HL-60/S4 treated with retinoic acid at 250 ng/mL for 4 days and 3 days (cell line): ENCODE data around the gene ACTA2.

Experiments used
- in situ Hi-C: fragments of 300-500 bp; cut with MboI; formaldehyde crosslinking; loops from 2 replicates; pipeline ENCODE4 v1.7.0; 2022; ENCODE audit warnings: low sequenced_read_pairs

The ACTA2 gene

DNA sequence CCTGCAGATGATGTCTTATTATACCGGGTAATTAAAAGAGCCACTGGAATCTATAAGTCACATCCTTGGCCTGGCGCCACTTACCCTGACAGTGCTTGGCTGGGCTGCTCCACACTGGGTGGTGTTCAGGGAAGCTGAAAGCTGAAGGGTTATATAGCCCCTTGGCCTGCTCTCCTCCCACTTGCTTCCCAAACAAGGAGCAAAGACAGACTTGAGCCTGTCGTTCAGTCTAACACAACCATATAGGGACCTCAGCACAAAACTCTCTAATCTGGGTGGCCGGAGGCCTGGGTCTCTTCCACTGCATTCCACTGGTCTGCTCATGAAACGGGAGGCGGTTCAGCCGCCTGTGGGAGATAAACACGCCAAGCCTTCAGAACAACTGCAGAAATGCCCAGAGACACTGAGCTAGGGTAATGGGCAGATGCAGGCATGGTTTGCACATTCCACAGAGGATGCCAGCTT is at the start of gene ACTA2:
ACTA2 (minus strand) TSS at position 127 of the 465 bp plus-strand sequence. CDS start 3,843 bp downstream, outside the sequence.
- in situ Hi-C loops, result no loop called here

DNA sequence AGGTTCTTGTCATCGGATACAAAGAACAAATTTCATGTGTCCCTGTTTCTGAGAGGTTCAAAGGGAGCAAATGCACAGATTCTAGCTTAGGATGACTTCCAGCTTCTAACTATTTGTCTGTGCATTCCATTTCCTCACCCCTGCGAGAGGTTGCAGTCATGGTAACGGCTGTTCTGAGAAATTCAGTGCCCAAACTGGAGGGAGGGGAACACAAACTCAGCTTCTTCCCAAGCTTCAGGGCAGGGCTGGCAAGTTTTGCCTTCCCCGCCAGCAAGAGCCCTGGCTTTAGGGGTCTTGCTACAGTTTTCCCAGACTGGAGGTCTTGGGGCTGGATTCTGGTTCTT is 49.1 kb upstream of the ACTA2 start:
- in situ Hi-C loops, result no loop called here

DNA sequence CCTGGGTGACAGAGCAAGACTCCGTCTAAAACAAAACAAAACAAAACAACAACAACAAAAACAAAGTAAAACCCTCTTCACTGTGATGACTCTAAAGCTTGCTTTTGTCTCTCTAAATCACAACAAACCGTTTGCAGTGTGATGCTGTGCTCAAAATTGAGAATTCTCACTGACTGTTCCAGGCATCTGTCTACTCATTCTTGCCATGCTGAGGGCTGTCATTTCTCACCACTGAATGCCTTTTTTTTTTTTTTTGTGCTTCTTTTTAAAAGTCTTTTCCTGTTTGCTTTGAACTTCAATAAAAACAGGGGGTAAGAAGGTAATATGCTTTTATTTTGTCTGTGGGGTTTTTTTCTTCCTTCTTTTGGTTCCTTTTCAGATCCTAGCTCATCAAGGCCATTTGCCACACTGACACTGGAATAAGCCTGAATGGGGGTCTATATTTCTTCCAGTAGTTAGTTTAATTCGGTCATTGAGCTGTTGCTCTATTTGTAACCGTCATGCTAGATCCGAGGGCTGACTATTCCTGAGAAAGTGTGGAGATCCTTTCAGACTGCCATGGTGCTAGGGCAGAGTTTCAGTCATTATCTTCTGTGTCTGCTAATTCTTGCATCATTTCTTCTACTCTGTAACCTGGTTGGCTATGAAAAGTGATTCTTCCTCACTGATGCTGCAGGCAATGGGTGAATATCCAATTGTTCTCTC is 48.6 kb upstream of the ACTA2 start:
- in situ Hi-C loops, result no loop called here

DNA sequence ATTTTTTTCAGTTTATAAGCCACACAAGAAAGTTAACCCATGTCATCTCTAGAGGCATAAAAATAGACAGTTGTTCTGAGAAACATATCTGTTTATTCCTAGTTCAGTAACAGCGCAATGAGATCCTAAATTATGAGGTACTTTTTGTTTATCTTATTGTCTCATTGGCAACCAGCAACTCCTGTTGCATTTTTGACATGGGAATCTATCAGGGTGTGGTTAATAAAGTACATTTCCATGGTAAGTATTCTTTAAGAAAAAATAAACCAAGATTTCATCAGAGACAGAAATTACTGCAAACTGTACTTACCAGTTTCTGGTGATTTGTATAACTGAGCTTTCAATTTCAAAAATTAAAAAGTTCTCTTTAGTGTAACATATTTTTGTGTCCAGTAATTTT is 47.1 kb upstream of the ACTA2 start:
- in situ Hi-C loops, result no loop called here

DNA sequence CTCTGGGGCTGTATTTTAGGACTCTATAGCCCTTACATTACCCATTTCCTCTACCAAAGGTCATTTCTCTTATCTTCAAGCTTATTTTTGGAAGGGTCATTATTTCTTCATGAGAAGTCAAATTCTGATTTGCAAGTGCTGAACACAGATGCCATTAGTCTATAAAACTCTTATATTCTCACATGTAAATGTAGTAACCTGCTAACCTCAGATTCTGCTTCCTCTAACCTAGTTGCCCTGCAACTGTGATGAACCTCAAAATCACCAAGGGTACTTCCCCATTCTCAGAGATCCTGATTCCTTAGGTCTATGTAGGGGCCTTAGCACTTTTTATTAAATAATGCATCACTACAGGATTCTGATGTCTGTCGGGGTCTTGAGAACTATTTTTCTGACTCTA is 44.4 kb upstream of the ACTA2 start:
- in situ Hi-C loops, result no loop called here

DNA sequence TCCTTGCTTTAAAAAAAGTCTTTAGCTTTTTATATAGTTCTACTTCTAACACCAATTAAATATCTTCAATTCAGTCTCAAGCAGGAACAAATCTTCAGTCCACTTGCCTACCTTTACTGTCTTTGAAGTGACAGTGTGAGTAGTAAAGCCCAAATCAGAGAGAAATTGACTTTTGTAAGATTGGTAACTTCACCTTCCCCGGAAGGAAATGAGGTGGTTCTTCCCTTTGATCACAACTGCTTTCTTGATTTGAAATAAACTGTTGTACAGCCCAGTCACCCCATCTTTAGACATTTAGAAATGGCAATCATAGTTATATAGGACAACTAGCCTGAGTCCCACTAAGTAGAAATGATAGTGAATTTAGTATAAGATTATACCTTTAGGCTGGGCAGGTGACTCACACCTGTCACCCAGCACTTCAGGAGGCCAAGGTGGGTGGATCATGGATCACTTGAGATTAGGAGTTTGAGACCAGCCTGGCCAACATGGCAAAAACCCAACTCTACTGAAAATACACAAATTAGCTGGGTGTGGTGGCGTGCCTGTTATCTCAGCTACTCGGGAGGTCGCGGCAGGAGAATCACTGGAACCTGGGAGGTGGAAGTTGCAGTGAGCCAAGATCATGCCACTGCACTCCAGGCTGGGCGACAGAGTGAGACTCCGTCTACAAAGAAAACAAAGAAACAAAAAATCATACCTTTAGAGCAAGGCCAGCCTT is 42.7 kb upstream of the ACTA2 start:
- in situ Hi-C loops, result no loop called here

DNA sequence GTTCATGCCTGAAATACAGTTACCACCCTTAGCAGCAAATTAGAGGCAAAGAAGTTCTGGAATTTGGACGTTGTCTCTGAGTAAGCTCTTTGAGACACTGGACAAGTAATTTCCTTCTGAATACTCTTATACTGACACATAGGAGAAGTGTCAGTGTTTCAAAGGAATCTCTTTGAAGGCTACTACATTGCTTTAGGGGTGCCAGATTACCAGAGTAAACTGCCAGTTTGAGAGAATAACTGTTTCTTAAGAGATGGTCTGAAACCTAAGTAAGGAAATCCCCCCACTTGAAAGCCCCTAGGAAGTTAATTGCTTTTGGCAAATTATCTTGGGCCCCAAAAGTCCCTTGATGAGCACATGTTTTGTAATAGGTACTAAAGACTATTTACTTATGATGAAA is 41.4 kb upstream of the ACTA2 start:
- in situ Hi-C loops, result no loop called here

DNA sequence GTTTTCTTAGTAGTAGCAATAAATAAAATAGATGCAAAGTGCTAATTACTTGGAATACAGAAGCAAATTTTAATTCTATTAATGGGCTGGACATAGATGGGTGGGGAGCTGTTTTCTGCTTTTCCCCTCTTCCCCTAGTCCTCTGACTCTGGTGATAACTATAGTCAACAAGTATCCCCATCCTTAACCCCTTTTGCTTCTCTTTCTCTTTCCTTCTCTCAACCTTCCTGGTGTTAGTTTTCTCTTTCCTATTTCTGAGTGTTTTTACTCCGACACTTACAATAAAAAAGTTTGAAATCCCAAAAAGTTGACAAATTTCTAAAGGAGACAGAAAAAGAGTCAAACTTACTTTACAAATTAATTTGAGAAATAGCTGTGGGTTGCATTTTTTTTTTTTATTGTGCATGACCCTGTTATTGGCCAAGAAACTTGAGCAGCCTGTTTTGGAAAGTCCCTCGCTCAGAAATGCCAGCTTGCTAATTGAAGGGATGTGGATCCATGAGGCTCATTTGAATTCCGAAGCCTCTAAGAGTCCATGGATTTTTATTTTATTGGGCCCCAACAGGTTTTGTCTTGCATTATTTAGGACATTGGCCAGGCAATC is 40.5 kb upstream of the ACTA2 start:
- in situ Hi-C loops, result no loop called here

DNA sequence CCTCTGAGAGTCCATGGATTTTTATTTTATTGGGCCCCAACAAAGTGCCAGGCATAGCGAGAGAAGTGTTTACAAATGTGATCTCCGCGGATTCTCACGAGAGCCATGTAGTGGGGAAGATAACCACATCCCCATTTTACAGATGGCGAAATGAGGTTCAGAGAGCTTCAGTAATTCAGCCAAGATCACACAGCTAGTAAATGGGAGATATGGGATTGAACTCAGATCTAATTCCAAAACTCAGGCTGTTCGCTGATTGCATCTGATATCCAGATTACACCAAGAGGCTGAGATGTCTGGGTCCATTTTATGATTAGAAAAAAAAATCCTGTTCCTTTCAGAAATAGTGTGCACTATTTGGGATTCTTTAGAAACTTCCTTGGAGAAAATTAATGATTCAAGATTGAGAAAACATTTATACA is 39.3 kb upstream of the ACTA2 start:
- in situ Hi-C loops, result no loop called here

DNA sequence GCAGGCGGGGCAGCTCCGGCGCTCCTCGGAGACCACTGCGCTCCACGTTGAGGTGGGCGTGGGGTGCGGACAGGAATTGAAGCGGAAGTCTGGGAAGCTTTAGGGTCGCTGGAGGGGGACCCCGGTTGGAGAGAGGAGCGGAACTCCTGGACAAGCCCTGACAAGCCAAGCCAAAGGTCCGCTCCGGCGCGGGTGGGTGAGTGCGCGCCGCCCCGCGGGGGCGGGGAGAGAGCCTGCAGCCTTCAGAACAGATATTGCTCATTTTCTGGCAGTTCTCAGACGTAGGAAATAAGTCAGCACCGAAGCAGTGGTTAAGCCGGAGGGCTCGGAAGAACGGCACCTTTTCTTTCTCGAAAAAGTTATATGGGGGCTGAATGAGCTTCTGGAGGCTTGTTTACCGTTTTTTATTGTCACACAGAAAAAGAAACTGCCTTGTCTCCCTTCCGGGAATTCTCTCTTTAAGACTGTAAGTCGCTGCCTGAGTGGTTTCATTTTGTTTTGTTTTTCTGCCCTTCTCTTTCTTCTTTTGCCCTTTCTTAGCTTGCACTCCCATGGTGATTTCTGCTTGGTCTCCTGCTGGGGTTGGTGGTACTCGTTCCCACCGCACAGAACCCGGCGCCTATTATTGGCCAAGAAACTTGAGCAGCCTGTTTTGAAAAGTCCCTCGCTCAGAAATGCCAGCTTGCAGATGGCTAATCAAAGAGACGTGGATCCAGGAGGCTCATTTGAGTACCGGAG is 38.8 kb upstream of the ACTA2 start:
- in situ Hi-C loops, result no loop called here

DNA sequence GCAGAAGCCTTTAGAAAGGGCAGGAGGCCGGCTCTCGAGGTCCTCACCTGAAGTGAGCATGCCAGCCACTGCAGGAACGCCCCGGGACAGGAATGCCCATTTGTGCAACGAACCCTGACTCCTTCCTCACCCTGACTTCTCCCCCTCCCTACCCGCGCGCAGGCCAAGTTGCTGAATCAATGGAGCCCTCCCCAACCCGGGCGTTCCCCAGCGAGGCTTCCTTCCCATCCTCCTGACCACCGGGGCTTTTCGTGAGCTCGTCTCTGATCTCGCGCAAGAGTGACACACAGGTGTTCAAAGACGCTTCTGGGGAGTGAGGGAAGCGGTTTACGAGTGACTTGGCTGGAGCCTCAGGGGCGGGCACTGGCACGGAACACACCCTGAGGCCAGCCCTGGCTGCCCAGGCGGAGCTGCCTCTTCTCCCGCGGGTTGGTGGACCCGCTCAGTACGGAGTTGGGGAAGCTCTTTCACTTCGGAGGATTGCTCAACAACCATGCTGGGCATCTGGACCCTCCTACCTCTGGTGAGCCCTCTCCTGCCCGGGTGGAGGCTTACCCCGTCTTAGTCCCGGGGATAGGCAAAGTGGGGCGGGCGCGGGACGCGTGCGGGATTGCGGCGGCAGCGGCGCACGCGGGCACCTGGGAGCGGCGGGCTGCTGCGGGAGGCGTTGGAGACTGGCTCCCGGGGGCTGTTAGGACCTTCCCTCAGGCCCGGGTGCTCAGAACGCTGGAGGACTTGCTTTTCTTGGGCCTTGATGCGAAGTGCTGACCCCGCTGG is 38.0 kb upstream of the ACTA2 start, which contains the start of gene FAS:
FAS (plus strand) TSS at position 415 of the 777 bp plus-strand sequence; CDS start at position 494, 79 bp downstream.
- in situ Hi-C loops, result no loop called here

DNA sequence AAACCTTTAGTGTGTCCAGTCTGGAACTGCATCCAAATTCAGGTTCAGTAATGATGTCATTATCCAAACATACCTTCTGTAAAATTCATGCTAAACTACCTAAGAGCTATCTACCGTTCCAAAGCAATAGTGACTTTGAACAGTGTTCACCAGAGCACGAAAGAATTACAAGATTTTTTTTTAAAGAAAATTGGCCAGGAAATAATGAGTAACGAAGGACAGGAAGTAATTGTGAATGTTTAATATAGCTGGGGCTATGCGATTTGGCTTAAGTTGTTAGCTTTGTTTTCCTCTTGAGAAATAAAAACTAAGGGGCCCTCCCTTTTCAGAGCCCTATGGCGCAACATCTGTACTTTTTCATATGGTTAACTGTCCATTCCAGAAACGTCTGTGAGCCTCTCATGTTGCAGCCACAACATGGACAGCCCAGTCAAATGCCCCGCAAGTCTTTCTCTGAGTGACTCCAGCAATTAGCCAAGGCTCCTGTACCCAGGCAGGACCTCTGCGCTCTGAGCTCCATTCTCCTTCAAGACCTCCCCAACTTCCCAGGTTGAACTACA is 37.3 kb upstream of the ACTA2 start:
- in situ Hi-C loops, result no loop called here

DNA sequence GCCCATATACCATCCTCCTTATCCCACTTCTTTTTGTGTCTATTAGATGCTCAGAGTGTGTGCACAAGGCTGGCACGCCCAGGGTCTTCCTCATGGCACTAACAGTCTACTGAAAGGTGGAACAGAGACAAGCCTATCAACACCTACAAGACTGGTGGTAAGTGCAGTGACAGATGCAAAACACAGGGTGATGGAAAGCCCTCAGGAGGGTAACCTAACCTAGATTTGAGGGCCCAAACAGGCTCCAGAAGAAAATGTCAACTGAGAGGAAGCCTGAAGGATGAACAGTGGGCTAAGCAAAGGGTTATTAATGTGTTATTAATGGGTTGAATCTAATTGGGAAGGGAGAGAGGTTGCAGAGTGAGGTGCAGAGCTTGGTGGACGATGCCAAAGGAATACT is 36.9 kb upstream of the ACTA2 start:
- in situ Hi-C loops, result no loop called here

DNA sequence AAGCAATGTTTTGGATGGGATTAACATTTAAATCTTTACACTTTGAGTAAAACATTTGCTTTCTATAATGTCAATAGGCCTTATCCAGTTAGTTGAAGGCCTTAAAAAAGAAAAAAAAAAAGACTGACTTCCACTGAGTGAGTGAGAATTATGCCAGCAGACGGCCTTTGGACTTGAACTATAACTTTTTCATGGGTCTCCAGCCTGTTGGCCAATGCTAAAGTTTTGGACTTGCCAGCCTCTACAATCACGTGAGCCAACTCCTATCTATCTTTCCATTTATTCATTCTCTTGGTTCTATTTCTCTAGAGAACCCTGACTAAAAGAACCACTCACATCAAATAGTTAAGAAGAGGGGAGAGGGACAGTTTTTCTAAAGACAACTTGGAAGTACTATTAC is 35.3 kb upstream of the ACTA2 start:
- in situ Hi-C loops, result no loop called here

DNA sequence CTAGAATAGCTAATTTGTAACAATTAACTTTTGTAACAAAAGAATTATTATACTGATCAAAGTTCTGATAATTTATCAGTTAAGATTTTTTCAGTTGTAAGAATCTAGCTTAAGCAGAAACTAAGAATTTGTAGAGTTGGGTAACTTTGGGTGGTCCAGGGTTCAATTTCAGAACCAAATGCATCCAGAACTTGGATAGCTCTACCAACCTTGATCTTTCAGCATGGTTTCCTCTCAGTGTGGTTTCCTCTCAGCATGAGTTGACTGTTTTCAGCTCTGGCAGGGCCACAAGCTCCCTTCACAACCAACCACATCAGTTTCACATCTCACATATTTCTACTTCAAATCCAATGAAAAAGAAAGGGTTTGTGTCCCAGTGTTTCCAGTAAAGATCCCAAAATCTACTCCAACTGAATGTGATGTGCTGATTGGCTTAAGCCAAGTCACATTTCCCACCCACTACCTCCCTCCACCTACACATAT is 34.7 kb upstream of the ACTA2 start:
- in situ Hi-C loops, result no loop called here

DNA sequence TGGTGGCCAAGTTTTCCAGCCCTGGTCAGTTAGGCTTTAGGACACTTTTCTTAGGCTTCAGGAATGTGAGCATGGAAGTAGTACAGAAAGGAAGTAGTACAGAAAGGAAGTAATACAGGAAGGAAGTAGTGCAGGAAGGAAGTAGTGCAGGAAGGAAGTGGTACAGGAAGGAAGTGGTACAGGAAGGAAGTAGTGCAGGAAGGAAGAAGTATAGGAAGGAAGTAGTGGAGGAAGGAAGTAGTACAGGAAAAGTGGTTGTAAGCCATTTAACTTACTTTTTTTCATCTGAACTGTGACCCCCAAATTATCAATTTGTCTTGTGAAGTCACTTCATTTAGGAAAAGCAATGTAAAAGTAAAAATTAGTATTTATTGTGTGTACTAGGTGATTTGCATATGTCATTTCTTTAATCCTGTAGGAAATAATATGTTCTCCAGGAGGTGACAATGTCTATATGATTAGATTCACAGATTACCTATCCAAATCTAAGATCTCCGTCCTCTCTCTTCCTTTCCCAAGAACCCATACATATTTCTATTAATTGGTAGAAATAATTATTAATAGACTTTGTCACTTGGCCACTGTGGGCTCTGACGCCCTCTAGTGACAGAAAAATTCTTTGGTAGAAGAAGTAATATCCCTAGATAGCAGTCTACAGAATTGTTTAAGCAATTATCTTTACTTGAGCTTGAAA is 34.1 kb upstream of the ACTA2 start:
- in situ Hi-C loops, result no loop called here

DNA sequence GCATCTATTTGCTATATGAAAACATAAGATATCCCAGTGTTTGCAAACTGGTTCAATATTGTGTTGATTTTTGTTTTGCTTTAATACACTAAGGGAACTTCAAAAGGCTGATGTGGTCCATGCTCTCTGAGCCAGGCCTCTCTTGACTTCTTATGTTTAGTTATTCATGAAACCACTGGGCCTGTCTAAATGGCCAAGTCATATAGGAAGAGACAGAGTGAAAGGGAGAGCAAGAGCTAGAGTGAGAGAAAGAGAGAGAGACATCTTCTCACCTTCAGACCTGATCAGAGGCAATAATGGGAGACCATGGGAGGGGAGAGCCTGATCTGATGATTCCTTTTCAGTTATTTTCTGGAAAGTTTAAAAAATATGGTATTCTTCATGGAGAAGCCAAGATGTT is 32.0 kb upstream of the ACTA2 start:
- in situ Hi-C loops, result no loop called here

DNA sequence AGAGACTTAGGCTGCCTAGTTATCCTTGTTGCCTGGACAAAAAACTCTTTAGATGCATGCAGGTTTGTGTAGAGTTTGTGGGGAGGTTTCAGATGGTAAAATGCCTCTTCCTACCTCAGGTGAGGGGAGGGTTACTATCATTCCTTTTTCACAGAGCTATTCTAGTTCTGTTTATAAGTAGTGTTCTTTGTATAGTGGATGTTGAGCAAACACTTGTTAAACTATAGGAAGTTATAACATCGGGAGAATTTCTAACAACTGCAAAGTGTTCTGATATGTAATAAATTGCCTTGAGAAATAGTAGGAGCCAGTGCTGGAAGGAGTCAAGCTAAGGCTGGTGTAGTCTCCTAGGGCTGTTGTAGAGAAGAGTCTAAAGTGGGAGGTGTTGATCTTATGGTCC is 31.4 kb upstream of the ACTA2 start:
- in situ Hi-C loops, result no loop called here

DNA sequence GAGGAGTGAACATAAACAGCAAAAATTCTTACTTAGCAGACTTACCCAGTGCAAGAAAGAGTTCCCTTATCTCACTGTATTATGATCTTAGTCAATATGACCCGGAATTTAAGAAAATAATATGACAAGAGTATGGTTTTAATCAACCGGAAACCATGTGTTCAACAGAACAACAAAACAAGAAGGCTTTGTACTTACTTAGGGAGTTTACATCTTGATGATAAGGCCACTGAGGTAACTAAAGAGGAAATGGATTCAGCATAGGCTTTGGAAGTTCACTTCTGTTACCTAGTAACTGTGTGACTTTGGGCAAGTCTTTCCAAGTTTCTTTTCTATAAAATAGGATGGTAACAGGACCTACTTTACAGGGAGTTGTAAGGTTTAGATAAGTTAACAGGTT is 30.6 kb upstream of the ACTA2 start:
- in situ Hi-C loops, result no loop called here

DNA sequence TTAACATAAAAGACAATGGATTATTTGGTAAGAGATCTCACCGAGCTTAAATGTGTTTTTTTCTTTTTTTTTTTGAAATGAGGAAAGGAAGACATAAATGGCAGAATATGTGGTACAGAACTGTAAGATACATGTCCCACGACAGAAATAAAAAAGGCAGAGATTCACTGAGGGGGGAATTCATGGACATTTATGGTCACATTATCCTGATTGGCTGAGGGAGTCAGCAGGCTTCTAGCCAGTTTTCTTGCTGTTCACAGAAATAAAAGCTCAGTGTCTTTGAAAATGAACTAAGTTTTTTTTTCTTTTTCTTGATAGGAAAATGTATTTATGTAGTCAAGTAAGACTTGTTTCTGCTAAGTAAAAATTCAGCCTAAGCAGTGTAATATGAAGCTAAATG is 29.8 kb upstream of the ACTA2 start:
- in situ Hi-C loops, result no loop called here
